ENCODE measurements around the gene RAF1. TPM values are rescaled to one million over a fixed set of nuclear protein-coding genes. Genes with fewer than 3 reads are reported as not detected.
"Not testable (repeated sequence)": the region's sequence is repeated elsewhere in the genome, so short reads cannot be mapped to it uniquely, and the experiment has no call there.

RAF1 gene
- total RNA-seq, 2 donors from 2014 or later, result 101 to 126 TPM

GRCh38 chr3:12707449-12707848 lies 43.5 kb upstream of the RAF1 start:
- no peaks in the 10 kb centered on the region for H3K4me1 ChIP-seq (replicated peaks)
- H3K36me3 ChIP-seq, result no peaks in the 10 kb centered on the region
- intact Hi-C loops (cut with DNase I), result loop anchor here (10.0 kb wide), 1 partner anchor 127 kb away; no protein-coding TSS in a partner anchor
- H3K27ac ChIP-seq, result no peak overlapping the region
- no peak for DNase-seq (ENCODE audit: low spot score)
- no peaks in the 10 kb centered on the region for H3K27me3 ChIP-seq (replicated peaks; ENCODE audit: insufficient read depth)
- no peak overlapping the region for H3K4me3 ChIP-seq
- 92% methylated on average over 2 of the region's 2 CpGs for WGBS
- H3K9me3 ChIP-seq, result no peaks in the 10 kb centered on the region
- no peak for TF ChIP-seq POLR2A (IDR thresholded peaks at IDR 0.05)

GRCh38 chr3:12706504-12707253 lies 42.8 kb upstream of the RAF1 start:
- no peaks in the 10 kb centered on the region for H3K9me3 ChIP-seq
- H3K36me3 ChIP-seq, result no peaks in the 10 kb centered on the region
- TF ChIP-seq POLR2AphosphoS5 (IDR thresholded peaks at IDR 0.05), result no peak
- peak in 3 of 4 experiments; percentile 15 to 64 (median 48) for TF ChIP-seq CTCF (IDR thresholded peaks at IDR 0.05)
- TF ChIP-seq POLR2A (IDR thresholded peaks at IDR 0.05), result no peak
- H3K4me3 ChIP-seq, result no peak overlapping the region
- H3K4me1 ChIP-seq (replicated peaks), result no peaks in the 10 kb centered on the region
- intact Hi-C loops (cut with DNase I), result loop anchor here (10.0 kb wide), 1 partner anchor 128 kb away; no protein-coding TSS in a partner anchor
- DNase-seq (ENCODE audit: low spot score), result peak; percentile 12
- H3K27ac ChIP-seq, result no peak overlapping the region
- 90% methylated on average over 2 of the region's 2 CpGs for WGBS
- H3K27me3 ChIP-seq (replicated peaks; ENCODE audit: insufficient read depth), result no peaks in the 10 kb centered on the region

- H3K9me3 ChIP-seq, result no peaks in the 10 kb centered on the region
- no peak for DNase-seq (ENCODE audit: low spot score)
- no peak overlapping the region for H3K27ac ChIP-seq
- H3K4me1 ChIP-seq (replicated peaks), result no peaks in the 10 kb centered on the region
- intact Hi-C loops (cut with DNase I), result loop anchor here (10.0 kb wide), 1 partner anchor 129 kb away; no protein-coding TSS in a partner anchor
- WGBS, result 57% methylated on average over 1 of the region's 1 CpG
- no peak overlapping the region for H3K4me3 ChIP-seq
- TF ChIP-seq POLR2AphosphoS5 (IDR thresholded peaks at IDR 0.05), result no peak
- no peak for TF ChIP-seq CTCF (IDR thresholded peaks at IDR 0.05)
- TF ChIP-seq POLR2A (IDR thresholded peaks at IDR 0.05), result no peak
- H3K36me3 ChIP-seq, result no peaks in the 10 kb centered on the region
- no peaks in the 10 kb centered on the region for H3K27me3 ChIP-seq (replicated peaks; ENCODE audit: insufficient read depth)
Measured at GRCh38 chr3:12705981-12706380, 42.1 kb upstream of the RAF1 start.

GRCh38 chr3:12705374-12705926 lies 41.5 kb upstream of the RAF1 start:
- H3K27ac ChIP-seq, result no peak overlapping the region
- intact Hi-C loops (cut with DNase I), result loop anchor here (10.0 kb wide), 1 partner anchor 129 kb away; no protein-coding TSS in a partner anchor
- no peak overlapping the region for H3K4me3 ChIP-seq
- 94% methylated on average over 6 of the region's 6 CpGs for WGBS
- no peaks in the 10 kb centered on the region for H3K4me1 ChIP-seq (replicated peaks)
- no peaks in the 10 kb centered on the region for H3K9me3 ChIP-seq
- no peaks in the 10 kb centered on the region for H3K27me3 ChIP-seq (replicated peaks; ENCODE audit: insufficient read depth)
- TF ChIP-seq CTCF (IDR thresholded peaks at IDR 0.05), result no peak
- TF ChIP-seq POLR2A (IDR thresholded peaks at IDR 0.05), result no peak
- no peak for TF ChIP-seq POLR2AphosphoS5 (IDR thresholded peaks at IDR 0.05)
- H3K36me3 ChIP-seq, result no peaks in the 10 kb centered on the region
- DNase-seq (ENCODE audit: low spot score), result no peak

GRCh38 chr3:12702501-12702900 lies 38.6 kb upstream of the RAF1 start:
- H3K9me3 ChIP-seq, result no peaks in the 10 kb centered on the region
- intact Hi-C loops (cut with DNase I), result loop anchor here (10.0 kb wide), 1 partner anchor 132 kb away; no protein-coding TSS in a partner anchor
- no peak overlapping the region for H3K4me3 ChIP-seq
- WGBS, result 62% methylated on average over 3 of the region's 3 CpGs
- H3K36me3 ChIP-seq, result no peaks in the 10 kb centered on the region
- no peaks in the 10 kb centered on the region for H3K27me3 ChIP-seq (replicated peaks; ENCODE audit: insufficient read depth)
- no peak overlapping the region for H3K27ac ChIP-seq
- TF ChIP-seq POLR2A (IDR thresholded peaks at IDR 0.05), result no peak
- no peak for TF ChIP-seq POLR2AphosphoS5 (IDR thresholded peaks at IDR 0.05)
- TF ChIP-seq CTCF (IDR thresholded peaks at IDR 0.05), result no peak
- no peak for DNase-seq (ENCODE audit: low spot score)
- H3K4me1 ChIP-seq (replicated peaks), result no peaks in the 10 kb centered on the region

- 87% methylated on average over 10 of the region's 10 CpGs for WGBS
- H3K27me3 ChIP-seq (replicated peaks; ENCODE audit: insufficient read depth); DNase-seq (ENCODE audit: low spot score); H3K4me1 ChIP-seq (replicated peaks); H3K36me3 ChIP-seq; H3K4me3 ChIP-seq; H3K9me3 ChIP-seq; H3K27ac ChIP-seq: not testable (repeated sequence)
- intact Hi-C loops (cut with DNase I), result loop anchor here (10.0 kb wide), 1 partner anchor 133 kb away; no protein-coding TSS in a partner anchor
Measured at GRCh38 chr3:12701601-12702000, 37.7 kb upstream of the RAF1 start.

Data from prostate gland (tissue), 2 donors.